Upper lobe of left lung (tissue), 4 donors: Measurements from ENCODE around the gene DLG2.

ENCODE experiments used
- EP300 ChIP-seq, 4 donors: sonication (generic); formaldehyde crosslinking; IDR thresholded peaks; one replicate each; pipeline ENCODE4 v1.5.1; 2017; ENCODE audit warnings: antibody characterized with exemption in 4 of 4, control low read depth in 2 of 4
- POLR2A ChIP-seq, 4 donors: fragments of 450-650 bp; IDR thresholded peaks; one replicate each; pipeline ENCODE4 v1.5.1; 2016 to 2017; ENCODE audit warnings: antibody characterized with exemption in 4 of 4, mild to moderate bottlenecking in 2 of 4
- POLR2AphosphoS5 ChIP-seq, 2 donors: sonication (generic); formaldehyde crosslinking; IDR thresholded peaks; one replicate each; pipeline ENCODE4 v1.5.1; 2017; ENCODE audit warnings: antibody characterized with exemption in 2 of 2
- TF ChIP-seq, protein P1 (sequence below), 6 experiments: fragments of 450-650 bp in 4 of 6; fragments of 200-600 bp in 2 of 6; sonication (generic) in 2 of 6; IDR thresholded peaks; one replicate each; pipeline ENCODE4 v1.5.1; 2016 to 2019; ENCODE audit warnings: antibody characterized with exemption in 6 of 6

DNA sequence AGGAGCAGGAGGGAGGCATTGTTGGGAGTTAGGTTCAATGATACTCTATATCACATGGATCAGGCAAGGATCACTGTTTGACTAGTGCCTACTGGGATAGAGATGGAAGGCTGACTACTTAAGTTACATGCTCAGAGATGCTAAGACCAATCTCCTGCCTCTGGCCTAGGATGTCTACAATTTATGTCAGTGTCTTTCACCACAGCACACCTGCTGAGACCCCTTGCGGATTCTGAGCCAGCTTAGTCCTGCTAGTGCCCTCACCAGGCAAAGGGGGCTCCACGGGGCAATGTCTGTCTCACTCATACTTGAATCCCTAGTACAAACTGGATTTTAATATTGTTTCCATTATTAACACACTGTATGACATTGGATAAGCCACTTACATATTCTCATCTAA, 732.5 kb downstream of the DLG2 start:
- TF ChIP-seq POLR2A (IDR thresholded peaks at IDR 0.05) (no peak), POLR2AphosphoS5 (IDR thresholded peaks at IDR 0.05) (no peak), EP300 (IDR thresholded peaks at IDR 0.05) (no peak)
- TF ChIP-seq, protein P1, sequence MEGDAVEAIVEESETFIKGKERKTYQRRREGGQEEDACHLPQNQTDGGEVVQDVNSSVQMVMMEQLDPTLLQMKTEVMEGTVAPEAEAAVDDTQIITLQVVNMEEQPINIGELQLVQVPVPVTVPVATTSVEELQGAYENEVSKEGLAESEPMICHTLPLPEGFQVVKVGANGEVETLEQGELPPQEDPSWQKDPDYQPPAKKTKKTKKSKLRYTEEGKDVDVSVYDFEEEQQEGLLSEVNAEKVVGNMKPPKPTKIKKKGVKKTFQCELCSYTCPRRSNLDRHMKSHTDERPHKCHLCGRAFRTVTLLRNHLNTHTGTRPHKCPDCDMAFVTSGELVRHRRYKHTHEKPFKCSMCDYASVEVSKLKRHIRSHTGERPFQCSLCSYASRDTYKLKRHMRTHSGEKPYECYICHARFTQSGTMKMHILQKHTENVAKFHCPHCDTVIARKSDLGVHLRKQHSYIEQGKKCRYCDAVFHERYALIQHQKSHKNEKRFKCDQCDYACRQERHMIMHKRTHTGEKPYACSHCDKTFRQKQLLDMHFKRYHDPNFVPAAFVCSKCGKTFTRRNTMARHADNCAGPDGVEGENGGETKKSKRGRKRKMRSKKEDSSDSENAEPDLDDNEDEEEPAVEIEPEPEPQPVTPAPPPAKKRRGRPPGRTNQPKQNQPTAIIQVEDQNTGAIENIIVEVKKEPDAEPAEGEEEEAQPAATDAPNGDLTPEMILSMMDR (IDR thresholded peaks at IDR 0.05) = no peak
